Brain microvascular endothelial cell (primary cell): ENCODE data around the gene SLC2A11.
"Not testable (repeated sequence)": the region's sequence is repeated elsewhere in the genome, so short reads cannot be mapped to it uniquely, and the experiment has no call there.

Experiments used
- DNase-seq: peaks from one replicate; pipeline ENCODE4 v3.0.0-alpha.2; 2020
- H3K27ac ChIP-seq: fragments of 250-450 bp; sonication (Bioruptor Pico); 2 replicates; pipeline ENCODE4 v1.5.1; 2020; ENCODE audit warnings: mild to moderate bottlenecking, moderate library complexity
- H3K27me3 ChIP-seq: fragments of 250-450 bp; sonication (Bioruptor Pico); replicated peaks from 2 replicates; pipeline ENCODE4 v1.5.1; 2020; ENCODE audit warnings: mild to moderate bottlenecking
- H3K36me3 ChIP-seq: fragments of 250-450 bp; sonication (Bioruptor Pico); replicated peaks from 2 replicates; pipeline ENCODE4 v1.5.1; 2020; ENCODE audit warnings: mild to moderate bottlenecking
- H3K4me3 ChIP-seq: 2 replicates; pipeline ENCODE4 v1.5.1; 2011; ENCODE audit warnings: low read depth, mild to moderate bottlenecking, control low read depth, low read length, moderate library complexity
- in situ Hi-C: cut with HindIII; loops from 2 replicates; pipeline ENCODE4 v1.10.0; 2017; ENCODE audit warnings: low sequenced_read_pairs, low pct_ligation_motif_present
- TF ChIP-seq, protein P1 (sequence below): IDR thresholded peaks from 2 replicates; pipeline ENCODE4 v1.5.1; 2011; ENCODE audit warnings: low read depth, mild to moderate bottlenecking, moderate library complexity, low read length, control low read depth, inconsistent platforms; ENCODE audit errors: missing control alignments

SLC2A11 gene

DNA sequence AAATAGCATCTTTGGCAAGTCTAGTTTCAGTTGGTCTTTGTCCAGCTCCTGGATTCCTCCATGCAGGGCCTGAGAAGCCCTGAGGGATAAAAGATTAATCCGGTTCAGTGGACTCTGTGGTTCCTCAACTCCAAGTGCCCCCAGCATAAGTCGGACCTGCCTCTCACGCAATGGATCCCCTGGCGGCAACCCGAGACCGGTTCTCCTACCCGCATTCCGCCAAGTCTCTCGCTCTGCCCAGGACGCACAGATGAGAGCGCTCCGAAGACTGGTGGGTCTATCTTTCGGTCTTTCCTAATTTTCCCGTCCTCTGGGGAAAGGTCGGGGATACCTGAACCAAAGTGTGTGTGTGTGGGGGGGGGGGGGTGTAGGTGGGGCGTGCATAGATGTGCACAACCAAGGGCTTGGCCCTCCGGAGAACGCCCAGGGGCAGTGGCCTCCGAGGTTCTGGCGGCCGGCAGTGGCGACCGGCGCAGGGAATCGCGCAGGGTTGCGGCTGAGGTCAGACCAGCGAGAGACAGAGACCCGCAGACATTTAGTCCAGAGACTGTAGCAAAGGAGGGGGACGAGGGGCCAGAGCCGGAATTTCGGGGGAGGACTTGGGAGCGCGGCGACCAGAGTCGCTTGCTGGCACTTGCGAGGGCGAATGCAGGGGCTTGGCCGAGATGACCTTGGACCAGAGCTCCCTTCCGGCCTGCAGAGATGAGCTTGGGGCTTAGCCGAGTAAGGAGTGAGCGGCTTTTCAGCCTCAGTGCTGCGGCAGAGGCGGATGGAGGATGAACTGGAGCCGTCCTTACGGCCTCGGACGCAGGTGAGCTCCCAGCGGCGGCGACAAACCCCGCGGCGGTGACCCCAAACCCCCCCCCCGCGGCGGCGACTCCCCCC, 712 bp upstream of the SLC2A11 start:
- Histone ChIP-seq H3K27me3 (no peaks in the 10 kb centered on the region), H3K27ac (no peak overlapping the region), H3K4me3 (peak overlapping the region; percentile 74), H3K36me3 (no peaks in the 10 kb centered on the region)
- TF ChIP-seq, protein P1, sequence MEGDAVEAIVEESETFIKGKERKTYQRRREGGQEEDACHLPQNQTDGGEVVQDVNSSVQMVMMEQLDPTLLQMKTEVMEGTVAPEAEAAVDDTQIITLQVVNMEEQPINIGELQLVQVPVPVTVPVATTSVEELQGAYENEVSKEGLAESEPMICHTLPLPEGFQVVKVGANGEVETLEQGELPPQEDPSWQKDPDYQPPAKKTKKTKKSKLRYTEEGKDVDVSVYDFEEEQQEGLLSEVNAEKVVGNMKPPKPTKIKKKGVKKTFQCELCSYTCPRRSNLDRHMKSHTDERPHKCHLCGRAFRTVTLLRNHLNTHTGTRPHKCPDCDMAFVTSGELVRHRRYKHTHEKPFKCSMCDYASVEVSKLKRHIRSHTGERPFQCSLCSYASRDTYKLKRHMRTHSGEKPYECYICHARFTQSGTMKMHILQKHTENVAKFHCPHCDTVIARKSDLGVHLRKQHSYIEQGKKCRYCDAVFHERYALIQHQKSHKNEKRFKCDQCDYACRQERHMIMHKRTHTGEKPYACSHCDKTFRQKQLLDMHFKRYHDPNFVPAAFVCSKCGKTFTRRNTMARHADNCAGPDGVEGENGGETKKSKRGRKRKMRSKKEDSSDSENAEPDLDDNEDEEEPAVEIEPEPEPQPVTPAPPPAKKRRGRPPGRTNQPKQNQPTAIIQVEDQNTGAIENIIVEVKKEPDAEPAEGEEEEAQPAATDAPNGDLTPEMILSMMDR: peak; percentile 38
- in situ Hi-C loops: no loop called here
- no peak for DNase-seq

DNA sequence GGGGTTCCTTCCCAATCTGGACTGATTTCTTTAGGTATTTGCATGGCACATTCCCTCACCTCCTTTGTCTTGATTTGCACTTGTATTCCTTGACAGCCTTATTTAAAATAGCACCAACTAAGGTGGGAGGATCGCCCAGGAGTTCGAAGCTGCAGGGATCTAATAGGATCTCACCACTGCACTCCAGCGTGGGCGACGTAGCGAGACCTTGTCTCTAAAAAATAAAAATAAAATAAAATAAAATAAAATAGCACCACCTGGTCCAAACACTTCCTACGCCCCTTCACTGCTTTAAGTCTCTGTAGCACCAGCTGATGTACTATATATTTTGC, 775 bp downstream of the SLC2A11 start:
- no peaks in the 10 kb centered on the region for H3K36me3 ChIP-seq
- in situ Hi-C loops: no loop called here
- peak overlapping the region; percentile 74 for H3K4me3 ChIP-seq
- H3K27ac ChIP-seq: no peak overlapping the region
- H3K27me3 ChIP-seq: no peaks in the 10 kb centered on the region
- DNase-seq: no peak
- TF ChIP-seq, protein P1: no peak

DNA sequence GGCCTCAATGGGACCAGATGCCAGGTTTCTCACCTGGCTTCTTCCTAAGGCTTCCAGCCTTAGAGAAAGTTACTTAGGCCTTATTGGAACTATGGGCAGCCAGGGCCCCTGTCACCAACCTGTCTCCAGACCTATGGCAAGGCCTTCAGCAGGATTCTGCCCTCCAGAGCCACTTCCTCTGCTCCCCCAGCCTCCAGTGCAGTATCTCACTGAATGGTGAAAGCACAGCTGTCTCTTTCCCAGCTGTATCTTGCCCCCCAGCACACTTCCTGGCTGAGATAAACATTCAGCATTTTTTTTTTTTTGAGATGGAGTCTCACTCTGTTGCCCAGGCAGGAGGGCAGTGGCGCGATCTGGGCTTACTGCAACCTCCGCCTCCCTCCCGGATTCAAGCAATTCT, 1.5 kb downstream of the SLC2A11 start:
- no peaks in the 10 kb centered on the region for H3K27me3 ChIP-seq
- in situ Hi-C loops: no loop called here
- TF ChIP-seq, protein P1: no peak

DNA sequence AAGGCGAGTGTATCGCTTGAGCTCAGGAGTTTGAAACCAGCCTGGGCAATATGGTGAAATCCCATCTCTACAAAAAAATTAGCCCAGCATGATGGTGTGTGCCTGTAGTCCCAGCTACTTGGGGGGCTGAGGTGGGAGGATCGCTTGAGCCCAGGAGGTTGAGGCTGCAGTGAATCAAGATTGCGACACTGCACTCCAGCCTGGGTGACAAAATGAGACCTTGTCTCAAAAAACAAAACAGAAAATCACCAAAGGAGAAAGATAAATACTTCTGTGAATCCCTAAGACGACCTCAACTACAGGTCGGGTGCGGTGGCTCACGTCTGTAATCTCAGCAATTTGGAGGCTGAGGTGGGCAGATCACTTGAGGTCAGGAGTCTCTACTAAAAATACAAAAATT, 2.5 kb downstream of the SLC2A11 start:
- DNase-seq, H3K27ac ChIP-seq, H3K4me3 ChIP-seq, in situ Hi-C loops, H3K36me3 ChIP-seq, H3K27me3 ChIP-seq: not testable (repeated sequence)

More for the DNA sequence above, 1.5 kb downstream of the SLC2A11 start:
- H3K4me3 ChIP-seq: no peak overlapping the region
- H3K36me3 ChIP-seq: no peaks in the 10 kb centered on the region
- no peak for DNase-seq
- H3K27ac ChIP-seq: no peak overlapping the region

DNA sequence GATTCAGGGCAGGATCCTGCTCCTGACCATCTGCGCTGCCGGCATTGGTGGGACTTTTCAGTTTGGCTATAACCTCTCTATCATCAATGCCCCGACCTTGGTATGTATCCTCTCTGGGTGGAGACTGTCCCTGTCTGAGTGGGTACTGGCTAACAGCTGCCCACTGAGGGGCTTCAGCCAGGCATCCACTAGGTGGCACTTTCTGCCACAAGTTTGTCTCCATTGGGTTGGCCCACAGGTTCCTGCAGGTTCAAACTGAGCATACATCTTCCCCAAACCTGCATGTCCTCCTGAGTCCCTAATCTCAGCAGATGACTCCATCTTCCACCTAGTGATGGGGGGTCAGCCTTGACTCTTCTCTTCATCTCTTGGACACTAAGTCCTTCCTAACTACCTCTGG, 4.4 kb downstream of the SLC2A11 start:
- Histone ChIP-seq H3K4me3 (no peak overlapping the region), H3K27ac (no peak overlapping the region), H3K36me3 (no peaks in the 10 kb centered on the region), H3K27me3 (no peaks in the 10 kb centered on the region)
- in situ Hi-C loops: no loop called here
- TF ChIP-seq, protein P1: peak; percentile 87
- DNase-seq: peak; percentile 34

DNA sequence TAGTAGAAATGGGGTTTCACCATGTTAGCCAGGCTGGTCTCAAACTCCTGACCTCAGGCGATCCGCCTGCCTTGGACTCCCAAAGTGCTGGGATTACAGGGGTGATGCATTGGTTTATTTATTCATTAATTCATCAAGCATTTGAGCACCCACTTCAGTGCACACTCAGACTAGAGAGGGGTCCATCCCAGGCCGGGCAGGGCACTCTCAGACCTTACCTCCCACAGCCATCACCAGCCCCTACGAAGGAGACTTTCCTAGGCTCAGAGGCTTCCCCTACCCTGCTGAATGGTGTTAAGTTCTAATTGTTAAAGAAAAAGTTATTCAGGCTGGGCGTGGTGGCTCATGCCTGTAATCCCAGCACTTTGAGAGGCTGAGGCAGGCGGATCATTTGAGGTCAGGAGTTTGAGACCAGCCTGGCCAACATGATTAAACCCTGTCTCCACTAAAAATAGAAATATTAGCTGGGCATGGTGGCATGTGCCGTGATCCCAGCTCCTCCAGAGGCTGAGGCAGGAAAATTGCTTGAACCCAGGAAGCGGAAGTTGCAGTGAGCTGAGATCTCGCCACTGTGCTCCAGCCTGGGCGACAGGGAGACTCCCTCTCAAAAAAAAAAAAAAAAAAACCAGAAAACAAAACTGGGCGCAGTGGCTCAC, 7.0 kb downstream of the SLC2A11 start:
- in situ Hi-C loops, H3K27ac ChIP-seq, H3K4me3 ChIP-seq, DNase-seq, H3K27me3 ChIP-seq, H3K36me3 ChIP-seq: not testable (repeated sequence)
